NCI-H2029 (cell line): ENCODE data around the gene UBE2G2.

Source experiments
- DNase-seq: peaks from one replicate; lab custom pipeline; 2025; lab: John Stamatoyannopoulos, UW

Gene UBE2G2

DNA sequence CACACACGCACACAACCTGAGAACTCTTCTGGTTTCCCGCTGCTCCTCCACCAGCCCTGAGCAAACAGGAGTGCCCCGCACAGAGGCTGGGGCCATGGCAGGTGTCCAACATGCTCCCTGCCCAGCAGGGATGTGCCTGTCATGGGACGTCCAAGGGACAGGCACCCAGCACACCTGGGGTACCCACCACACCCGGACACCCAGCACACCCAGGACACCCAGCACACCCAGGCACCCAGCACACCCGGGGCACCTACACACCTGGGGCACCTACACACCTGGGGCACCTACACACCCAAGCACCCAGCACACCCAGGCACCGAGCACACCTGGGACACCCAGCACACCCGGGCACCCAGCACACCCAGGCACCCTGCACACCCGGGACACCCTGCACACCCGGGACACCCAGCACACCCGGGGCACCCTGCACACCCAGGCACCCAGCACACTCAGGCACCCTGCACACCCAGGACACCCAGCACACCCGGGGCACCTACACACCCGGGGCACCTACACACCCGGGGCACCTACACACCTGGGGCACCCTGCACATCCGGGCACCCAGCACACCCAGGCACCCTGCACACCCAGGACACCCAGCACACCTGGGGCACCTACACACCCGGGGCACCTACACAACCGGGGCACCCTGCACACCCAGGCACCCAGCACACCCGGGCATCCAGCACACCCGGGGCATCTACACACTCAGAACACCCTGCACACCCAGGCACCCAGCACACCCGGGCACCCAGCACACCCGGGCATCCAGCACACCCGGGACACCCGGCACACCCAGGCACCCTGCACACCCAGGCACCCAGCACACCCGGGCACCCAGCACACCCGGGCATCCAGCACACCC lies 37.9 kb downstream of the UBE2G2 start:
- peak; percentile 15 for DNase-seq

DNA sequence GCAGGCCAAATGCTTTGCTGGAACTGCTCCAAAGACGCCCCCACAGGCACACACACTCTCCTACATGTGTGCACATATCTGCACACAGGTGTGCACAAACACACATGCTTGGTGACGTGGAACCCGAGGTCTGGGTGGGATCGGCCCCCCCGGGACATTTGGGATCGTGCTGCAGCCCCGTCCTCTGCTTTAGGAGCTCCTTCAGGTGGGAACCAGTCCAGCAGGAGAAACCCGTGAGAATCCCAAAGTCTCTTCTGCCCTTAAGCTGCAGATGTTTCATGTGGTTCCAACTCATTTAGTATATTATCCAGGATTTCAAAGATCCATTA lies 38.6 kb downstream of the UBE2G2 start:
- no peak for DNase-seq

DNA sequence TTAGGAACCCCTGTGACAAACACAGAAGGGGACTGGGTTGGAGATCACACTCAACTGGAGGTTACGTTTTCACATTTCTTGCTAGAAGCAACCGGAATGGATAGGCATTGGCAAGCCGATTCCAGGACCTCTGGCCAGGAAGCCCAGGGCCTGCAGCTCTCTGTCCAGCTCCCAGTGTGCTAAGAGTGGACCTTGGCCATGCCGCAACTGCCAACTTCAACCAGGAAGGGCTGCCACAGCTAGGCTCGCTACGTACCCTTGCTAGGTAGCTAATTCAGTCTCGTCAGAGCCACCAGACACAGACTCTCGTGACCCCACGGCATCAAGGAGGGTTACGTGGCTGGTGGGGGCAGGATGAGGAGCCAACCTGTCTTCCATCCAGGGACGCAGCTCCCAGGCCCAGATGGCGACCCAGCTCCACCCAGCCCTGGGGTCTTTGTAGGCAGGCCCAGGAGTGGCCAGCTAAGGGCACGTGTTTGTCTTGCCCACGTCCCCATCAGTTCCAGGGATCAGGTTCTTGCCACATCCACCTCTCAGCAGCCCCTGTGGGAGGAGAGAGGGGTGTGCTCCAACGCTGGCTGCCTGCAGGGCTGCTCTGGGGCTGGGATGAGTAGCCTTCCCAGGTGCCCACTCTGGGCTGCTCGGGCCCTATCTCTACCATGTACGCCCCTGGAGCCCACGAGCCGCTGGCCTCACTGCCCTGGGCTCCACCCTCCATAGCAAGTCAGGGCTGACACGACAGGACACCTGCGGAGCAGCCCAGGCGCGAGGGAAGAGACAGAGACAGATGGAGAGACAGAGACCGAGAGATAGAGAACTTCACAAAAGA lies 39.2 kb downstream of the UBE2G2 start:
- no peak for DNase-seq

DNA sequence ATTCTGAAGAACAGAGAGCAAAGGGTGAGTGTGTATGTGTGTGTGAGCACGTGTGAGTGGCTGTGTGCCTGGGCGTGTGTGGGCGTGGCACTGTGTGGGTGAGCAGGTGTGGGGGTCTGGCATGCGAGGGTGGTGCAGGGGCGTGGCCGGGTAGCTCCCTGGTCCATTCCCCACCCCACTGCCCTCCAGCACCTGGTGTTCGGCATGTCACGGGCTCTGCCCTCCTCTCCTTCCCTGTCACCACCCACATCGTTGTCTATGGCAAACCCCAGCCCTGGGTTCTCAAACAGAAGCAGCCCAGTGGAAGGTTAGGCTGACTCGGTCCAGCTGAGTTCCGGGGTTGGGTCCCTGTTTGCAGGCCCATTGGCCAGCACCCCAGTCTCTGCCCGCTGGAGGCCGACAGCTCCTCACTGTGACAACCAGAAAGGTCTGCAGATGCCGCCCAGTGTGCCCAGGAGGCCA lies 39.8 kb downstream of the UBE2G2 start:
- no peak for DNase-seq

DNA sequence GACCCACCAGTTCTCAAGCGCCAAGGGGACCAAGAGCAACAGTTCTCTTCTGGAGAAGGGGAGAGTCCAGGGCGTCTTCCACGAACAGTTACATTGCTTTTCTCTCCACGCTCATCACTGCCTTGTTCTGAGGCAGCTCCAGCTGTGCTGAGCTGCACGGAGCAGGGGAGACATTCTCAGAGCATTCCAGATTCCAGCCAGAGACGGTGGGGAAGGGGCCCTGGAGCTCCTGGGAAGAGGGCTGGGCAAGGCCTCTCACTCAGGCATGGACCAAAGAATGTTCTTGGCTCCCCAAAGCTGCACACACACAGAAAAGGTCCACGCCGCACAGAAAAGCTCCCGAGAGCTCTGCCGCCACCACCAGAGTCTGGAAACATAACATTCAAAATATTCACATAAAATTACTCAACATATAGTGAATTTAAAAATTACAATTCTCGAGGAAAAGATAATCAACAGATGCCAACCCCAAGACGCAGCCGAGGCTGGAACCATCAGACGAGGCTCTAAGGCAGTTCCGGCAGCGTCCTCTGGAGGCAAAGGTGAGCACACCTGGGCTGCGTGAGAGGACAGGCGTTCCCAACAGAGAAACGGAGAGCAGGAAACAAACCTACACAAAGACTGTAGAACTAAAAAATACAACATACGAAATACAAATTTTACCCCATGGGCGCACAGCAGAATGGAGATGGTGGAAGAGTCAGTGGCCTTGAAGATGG lies 40.5 kb downstream of the UBE2G2 start:
- peak; percentile 47 for DNase-seq

DNA sequence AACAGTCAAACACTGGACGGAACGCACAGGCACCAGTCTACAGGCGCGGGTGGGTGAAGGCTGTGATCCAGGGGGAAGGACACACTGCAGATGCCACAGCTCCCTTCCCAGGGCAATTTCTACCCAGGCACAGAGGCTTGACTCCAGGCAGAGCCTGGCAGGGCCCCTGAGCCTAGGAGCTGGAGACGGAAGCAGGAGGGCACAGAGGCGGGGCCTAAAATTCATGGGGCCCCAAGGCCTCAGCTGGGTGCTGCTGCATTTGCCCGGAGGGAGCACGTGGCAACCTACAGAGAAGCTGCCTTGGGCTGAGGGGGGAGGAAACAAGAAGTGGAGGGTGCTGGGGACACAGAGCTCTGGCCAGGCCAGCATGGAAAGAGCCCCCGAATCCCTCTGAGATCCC lies 41.2 kb downstream of the UBE2G2 start:
- no peak for DNase-seq

DNA sequence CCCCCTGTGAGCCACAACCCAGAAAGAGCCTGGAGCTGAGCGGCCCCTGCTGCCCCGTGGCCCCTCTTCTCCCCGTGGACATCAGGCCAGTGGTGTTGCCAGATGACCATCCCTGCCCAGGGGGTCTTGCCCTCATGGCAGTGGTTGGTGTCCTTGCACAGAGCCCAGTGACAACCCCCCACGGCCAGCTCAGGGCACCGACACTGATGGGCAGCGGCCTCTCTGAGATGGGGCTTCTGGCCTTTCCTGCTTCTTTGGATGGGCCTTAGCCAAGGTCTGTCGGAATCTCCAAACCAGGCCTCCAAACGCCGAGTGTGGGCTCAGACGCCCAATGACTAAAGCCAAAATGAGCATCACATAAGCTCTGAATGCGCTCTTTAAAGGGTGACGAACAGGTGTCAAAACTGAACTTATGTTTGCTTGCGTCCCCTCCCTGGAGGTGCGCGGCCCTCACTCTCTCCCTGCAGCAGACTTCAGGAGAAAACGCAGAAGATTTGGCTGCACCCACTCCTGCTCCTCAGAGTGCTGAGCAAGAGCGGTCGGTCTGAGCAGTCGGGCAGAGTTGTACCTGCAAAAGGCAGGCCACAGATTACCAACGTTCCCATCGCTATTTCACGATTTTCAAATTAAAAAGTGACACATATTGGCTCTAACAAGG lies 41.9 kb downstream of the UBE2G2 start:
- no peak for DNase-seq

DNA sequence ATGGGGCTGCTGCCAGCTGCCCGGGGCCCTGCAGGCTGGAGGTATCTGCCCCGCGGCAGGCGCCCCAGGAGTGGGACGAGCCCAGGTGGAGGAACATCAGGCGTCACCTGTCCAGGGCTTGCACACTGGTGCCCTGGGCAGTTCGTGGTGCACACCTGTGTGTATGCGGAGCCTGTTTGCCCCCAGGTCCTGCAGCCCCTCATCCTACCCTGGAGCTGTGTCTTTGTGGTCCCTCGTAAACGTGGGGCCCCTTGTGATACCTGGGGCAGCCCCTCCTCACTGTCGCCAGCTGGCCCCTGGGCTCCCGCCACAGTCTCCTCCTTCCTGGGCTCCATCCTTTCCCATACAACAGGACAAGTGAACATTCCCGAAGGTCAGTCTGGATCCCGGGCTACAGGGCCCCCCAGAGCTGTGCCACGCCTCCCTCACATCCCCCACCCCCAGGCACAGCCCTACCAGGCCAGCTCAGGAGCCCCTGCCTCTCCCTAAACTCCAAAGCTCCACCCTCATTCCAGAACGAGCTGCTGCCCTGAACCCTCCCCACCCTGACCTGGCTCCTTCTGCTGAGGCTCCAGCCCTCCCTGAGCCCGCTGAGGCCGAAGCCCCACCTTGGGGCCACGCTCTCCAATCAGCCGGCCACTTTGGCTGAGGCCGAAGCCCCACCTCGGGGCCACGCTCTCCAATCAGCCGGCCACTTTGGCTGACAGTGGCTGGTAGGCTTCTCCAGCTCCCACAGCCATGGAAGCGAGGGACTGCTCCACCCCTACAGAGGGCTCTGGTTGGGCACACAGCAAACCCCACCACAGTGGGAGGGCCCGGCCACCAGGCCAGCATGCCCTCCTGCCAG lies 42.6 kb downstream of the UBE2G2 start:
- DNase-seq = no peak

DNA sequence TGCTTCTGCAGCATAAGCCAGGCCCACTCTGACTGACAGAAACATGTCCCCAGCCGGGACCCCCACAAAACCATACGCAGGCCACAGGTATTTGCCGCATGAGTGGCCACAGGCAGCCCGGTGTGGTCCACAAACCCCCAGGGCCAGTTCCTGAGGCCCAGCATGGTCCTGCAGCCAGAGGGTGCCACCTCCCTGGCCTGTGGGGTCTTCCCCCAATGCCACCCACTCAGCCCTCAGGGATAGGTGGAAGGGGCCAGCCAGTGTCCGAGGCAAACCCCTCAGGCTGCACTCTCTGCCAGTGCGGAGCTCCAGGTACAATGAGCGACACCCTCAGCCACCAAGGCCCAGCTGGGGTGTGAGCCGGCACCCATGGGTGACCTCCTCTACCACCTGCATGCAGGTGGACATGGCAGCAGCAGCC lies 43.5 kb downstream of the UBE2G2 start:
- DNase-seq = no peak

DNA sequence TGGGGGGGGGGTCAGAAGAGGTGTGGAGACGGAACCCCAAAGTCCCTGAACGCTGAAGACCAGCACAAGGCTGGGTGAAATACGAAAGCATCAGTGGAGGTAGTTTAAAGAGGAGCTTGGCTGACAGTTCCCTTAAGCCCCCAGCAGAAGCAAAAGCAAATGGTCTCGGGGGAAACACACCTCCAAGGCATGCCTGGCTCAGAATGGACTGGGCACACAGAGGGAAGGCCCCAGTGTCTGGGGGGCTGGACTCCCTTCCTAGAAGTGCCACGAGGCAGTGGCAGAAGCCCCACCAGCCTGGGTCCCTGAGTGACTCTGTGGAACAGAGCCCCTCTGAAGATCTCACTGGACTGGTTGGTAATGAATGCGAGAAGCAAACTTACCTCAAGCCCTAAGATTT lies 43.9 kb downstream of the UBE2G2 start:
- no peak for DNase-seq

DNA sequence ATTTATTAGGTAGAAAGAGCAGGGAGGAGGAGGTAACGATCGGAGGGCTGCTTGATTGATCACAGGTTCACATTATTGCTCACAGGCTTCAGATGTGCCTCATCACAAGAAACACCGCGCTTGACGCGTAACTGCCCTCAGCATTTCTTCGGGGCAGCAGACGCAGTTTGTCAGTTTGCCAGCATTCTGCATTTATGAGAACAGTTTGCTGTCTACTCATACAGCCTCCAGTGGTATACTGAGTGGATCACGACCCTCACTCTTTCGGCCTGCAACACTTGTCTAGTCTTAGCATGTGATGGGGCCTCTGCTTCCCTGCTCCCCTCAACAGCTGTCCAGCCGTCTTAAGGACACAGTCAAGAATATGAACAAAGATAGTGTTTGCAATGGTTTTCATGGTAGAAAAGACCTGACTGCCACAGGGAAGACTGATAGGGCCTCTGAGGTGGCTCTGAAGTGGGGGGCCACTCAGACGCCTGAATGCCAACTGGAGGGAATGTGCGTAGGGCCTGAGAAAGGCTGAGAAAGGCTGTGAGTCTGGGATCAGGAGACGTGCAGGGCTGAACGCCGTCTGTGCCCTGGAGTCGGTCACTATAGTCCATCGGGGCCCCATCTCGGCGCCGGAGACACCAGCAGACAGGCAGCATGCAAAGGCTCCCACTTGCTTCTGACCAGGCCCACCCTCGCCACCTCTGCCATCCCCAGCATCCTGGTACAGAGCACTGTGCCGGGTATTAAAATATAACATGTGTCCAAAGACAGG lies 45.0 kb downstream of the UBE2G2 start:
- no peak for DNase-seq

DNA sequence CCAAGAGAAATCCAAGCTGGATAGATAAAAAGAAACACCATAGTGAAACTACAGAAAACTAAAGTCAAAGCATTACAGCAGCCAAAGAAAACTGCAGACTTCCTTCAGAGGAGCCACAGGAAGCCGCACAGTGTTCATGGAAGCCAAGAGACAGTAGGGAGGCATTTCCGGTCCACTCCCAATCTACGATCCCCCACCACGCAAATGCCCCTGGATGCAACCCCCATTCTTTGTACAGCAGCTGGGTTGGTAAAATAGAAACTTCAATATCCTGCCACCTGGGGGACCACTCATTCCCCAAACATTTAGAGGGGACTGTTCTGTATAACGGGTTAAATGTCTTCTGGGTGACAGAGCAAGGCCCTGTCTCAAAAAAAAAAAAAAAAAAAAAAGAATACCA lies 46.4 kb downstream of the UBE2G2 start:
- DNase-seq = no peak

DNA sequence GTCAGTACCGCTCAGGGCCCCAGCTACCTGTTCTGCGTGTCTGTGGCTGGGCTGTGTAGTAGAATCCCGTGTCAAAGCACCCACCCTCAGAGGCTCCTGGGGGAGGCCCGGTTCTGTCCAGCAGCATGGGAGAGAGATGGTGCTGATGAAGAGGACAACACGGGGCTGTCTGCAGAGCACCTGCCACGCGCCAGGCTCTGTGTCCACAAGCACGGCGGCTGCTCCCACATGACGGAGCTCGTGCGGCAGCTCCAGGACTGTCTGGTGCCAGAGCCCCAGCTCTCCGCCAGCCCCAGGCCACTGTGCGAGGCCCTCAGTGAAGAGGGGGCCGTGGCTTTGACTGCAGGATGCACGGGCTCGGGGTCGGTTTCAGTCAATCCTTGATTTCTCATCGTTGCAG lies 48.3 kb downstream of the UBE2G2 start:
- DNase-seq = no peak

DNA sequence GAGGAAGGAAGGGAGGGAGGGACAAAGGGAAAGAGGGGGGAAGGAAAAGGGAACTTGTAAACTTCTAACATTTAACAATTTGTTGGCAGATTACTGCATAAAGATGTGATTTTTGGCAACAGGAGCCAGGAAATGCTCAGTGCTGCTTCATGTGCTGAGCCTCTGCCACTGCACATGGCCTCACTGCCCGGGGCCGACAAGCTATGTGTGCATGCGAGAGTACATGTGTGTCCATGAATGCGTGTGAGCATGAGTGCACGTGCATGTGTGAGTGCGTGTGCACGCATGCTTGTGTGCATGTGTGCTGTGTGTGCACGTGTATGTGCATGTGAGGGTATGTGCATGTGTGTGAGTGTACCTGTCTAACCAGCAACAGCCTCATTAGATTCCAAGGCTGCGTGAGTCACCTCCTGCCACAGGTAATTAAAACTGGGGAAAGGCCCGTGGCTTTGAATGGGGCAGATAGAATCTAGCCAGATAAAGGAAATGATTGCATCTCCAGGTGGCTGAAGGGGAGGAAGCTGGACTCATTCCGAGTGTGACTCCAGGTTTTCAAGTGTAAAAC lies 48.9 kb downstream of the UBE2G2 start:
- peak; percentile 40 for DNase-seq

DNA sequence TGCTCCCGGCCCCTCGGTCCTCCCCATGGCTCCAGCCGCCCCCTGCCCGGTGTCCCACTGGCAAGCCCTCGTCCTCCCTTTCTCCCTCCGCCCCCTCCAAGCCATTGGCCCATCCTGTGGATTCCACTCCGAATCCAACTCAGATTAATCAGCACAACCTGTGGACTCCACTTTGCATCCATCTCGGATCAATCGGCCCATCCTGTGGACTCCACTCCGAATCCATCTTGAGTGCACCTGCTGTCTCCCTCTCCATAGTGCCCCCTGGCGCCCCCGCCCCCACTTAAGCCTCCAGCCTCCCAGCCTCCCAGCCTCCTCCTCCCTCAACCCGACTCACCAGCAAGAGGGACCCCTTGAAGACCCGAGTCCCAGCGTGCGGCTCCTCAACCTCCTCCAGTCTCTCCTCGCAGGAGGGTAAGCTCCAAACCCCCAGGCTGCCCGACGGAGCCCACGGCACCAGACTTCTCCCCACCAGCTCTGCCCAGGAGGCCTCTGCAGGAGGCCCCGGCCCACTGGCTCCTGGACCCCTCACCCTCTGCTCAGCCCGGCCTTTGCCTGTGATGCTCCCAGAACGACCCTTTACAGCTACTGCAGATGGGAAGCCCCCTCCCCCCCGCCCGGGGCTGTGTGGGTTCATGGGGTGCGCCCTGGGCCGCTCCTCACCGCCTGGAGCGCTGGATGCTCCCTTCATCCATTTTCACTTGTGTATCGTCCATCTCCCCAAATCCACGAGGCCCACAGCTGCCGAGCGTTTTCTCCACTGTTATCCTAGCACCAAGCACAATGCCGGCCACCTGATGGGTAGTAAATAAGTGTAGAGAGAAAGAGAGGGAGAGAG lies 49.6 kb downstream of the UBE2G2 start:
- no peak for DNase-seq

DNA sequence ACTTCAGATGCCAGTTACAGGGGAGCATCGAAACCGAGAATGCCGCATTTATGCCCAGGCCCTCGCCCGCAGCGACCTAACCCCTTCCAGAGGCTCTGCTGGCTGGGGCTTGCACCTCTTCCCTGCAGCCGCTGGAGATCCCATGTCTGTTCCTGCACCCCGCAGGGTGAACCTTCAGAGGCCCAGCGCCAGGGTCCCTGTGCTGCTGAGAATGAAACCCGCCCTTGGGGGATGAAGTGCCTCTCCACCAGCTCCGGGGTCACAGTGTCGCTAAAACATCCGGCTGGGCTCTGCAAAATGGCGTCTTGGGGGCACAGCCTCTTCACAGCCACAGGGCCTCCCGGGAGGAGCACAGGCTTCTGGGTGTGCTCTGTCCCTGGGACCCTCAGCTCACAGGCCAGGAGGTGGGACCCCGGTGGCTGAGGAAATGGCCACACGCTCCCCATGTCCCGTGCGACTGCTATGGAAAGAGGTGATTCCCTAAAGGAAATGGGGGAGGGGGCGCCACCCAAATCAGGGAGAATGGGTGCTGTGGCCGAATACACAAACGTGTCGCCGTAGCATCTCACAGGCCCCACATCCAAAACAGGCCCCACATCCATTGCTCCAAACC lies 50.3 kb downstream of the UBE2G2 start:
- no peak for DNase-seq

DNA sequence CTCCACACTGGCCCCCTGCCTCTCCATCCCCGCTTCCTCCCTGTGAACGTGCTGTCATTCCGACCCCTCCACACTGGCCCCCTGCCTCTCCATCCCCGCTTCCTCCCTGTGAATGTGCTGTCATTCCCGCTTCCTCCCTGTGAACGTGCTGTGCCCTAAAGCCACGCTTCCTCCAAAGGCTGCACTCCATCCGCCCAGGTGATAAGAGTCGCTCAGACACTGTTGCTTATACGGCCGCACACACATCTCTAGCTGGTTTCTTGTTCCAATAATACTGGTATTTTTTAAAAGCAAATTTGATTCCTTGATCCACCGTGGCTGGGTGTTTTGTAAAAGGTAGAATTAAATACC lies 51.0 kb downstream of the UBE2G2 start:
- no peak for DNase-seq

DNA sequence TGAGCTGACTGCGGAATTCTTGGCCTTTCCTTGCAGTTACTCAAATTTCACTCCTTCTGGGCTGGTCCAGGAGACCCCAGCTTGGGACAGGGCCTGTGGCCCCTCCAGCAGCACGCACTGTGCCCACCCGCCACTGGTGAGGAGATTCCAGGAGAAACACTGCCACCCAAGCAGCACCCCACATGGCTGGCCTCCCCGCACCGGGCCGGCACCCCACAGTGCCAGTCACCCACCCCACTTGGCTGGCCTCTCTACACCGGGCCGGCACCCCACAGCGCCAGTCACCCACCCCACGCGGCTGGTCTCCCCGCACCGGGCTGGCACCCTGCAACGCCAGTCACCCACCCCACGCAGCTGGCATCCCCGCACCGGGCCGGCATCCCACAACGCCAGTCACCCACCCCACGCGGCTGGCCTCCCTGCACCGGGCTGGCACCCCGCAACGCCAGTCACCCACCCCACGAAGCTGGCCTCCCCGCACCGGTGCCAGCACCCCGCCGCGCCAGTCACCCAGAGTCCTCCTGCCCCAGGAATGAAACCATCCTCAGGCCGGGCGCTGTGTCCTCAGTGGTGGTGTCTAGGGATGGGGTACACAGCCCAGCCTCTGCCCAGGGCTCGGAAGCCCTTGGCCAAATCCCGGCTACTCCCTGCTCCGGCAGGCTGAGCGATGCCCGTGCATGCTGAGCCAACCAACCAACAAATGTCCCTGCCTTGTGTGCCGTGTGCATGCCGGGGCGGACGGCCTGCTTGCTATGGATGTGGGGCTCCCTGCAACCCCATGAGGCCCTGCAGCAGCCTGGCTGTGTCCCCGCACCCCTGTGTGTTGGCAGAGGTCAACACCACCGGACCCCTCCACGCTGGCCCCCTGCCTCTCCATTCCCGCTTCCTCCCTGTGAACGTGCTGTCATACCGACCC lies 51.6 kb downstream of the UBE2G2 start:
- DNase-seq = no peak
